Testis (tissue), 2 donors: ENCODE measurements around the gene TACC3.

Source experiments
- POLR2A ChIP-seq: fragments of 450-650 bp; IDR thresholded peaks from one replicate; pipeline ENCODE4 v1.6.1; 2017; ENCODE audit warnings: antibody characterized with exemption, mild to moderate bottlenecking, moderate library complexity
- TF ChIP-seq, protein P1 (sequence below), 3 experiments: fragments of 450-650 bp in 2 of 3; fragments of 200-600 bp in 1 of 3; sonication (generic) in 1 of 3; IDR thresholded peaks; one replicate each; pipeline ENCODE4 v1.5.1; 2016 to 2019; ENCODE audit warnings: antibody characterized with exemption in 3 of 3, mild to moderate bottlenecking in 2 of 3, moderate library complexity in 1 of 3

DNA sequence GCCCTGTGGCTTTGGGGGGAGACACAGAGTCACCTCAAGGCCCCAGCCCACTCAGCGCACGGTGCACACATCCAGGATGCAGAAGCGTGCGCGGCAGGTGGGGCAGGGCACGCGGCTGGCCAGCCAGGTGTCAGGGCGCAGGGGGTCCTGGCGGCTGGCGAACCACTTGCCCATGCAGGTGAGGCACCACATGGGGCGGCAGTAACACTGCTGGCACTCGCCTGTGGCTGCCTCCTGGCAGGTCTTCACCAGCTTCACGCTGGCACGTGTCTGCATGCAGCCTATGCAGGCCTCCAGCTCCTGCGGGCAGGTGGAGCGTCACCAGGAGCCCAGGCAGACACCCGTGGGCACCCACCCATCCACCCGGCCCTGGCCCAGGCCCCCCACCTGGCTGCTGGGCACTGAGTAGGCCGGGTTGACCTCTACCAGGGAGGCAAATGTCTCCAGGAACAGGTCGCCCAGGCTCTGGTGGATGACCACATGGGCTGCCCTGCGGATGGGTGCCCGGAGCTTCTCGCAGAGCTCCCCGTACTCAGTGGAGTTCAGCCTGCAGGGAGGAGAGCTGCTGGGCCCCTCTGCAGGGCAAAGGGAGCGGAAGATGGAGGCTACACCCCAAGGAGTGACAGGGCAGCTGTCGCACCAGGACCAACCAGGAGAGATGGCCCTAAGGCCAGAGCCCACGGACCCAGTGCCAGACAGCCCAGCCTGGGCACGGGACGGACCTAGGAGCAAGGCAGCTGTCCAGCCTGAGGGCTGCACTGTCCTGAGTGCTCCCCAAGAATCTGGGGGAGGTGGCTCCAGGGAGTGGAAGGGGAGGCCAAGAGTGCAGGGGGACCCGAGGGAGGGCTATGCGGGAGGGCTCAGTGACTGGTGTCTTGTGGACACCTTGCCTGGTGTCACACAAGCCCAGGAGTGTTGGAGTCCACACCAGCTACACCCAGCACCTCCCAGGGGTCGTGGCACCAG, 3.9 kb upstream of the TACC3 start:
- no peak for TF ChIP-seq POLR2A
- TF ChIP-seq, protein P1, sequence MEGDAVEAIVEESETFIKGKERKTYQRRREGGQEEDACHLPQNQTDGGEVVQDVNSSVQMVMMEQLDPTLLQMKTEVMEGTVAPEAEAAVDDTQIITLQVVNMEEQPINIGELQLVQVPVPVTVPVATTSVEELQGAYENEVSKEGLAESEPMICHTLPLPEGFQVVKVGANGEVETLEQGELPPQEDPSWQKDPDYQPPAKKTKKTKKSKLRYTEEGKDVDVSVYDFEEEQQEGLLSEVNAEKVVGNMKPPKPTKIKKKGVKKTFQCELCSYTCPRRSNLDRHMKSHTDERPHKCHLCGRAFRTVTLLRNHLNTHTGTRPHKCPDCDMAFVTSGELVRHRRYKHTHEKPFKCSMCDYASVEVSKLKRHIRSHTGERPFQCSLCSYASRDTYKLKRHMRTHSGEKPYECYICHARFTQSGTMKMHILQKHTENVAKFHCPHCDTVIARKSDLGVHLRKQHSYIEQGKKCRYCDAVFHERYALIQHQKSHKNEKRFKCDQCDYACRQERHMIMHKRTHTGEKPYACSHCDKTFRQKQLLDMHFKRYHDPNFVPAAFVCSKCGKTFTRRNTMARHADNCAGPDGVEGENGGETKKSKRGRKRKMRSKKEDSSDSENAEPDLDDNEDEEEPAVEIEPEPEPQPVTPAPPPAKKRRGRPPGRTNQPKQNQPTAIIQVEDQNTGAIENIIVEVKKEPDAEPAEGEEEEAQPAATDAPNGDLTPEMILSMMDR (IDR thresholded peaks at IDR 0.05), result no peak
